ENCODE measurements around the gene RAPGEF2.

RAPGEF2 gene

GRCh38 chr4:159191989-159192388, 89.1 kb downstream of the RAPGEF2 start:
- in situ Hi-C loops (cut with MboI; ENCODE audit: low sequenced_read_pairs): loop anchor here (25.0 kb wide), 2 partner anchors 455 to 930 kb away; no protein-coding TSS in a partner anchor

GRCh38 chr4:159193046-159193620, 90.3 kb downstream of the RAPGEF2 start:
- in situ Hi-C loops (cut with MboI; ENCODE audit: low sequenced_read_pairs): loop anchor here (25.0 kb wide), 2 partner anchors 456 to 931 kb away; no protein-coding TSS in a partner anchor

- in situ Hi-C loops (cut with MboI; ENCODE audit: low sequenced_read_pairs): loop anchor here (25.0 kb wide), 2 partner anchors 458 to 933 kb away; no protein-coding TSS in a partner anchor
Observed at GRCh38 chr4:159195361-159195769, 92.5 kb downstream of the RAPGEF2 start.

- in situ Hi-C loops (cut with MboI; ENCODE audit: low sequenced_read_pairs): loop anchor here (25.0 kb wide), 2 partner anchors 460 to 935 kb away; no protein-coding TSS in a partner anchor
Observed at GRCh38 chr4:159197260-159197884, 94.5 kb downstream of the RAPGEF2 start.

- in situ Hi-C loops (cut with MboI; ENCODE audit: low sequenced_read_pairs): loop anchor here (25.0 kb wide), 2 partner anchors 461 to 936 kb away; no protein-coding TSS in a partner anchor
Observed at GRCh38 chr4:159197885-159198269, 95.0 kb downstream of the RAPGEF2 start.

GRCh38 chr4:159199826-159200225, 96.9 kb downstream of the RAPGEF2 start:
- in situ Hi-C loops (cut with MboI; ENCODE audit: low sequenced_read_pairs): loop anchor here (25.0 kb wide), 2 partner anchors 463 to 938 kb away; no protein-coding TSS in a partner anchor

GRCh38 chr4:159201168-159201567, 98.3 kb downstream of the RAPGEF2 start:
- in situ Hi-C loops (cut with MboI; ENCODE audit: low sequenced_read_pairs): no loop called here

- in situ Hi-C loops (cut with MboI; ENCODE audit: low sequenced_read_pairs): no loop called here
Observed at GRCh38 chr4:159204566-159204965, 101.7 kb downstream of the RAPGEF2 start.

- in situ Hi-C loops (cut with MboI; ENCODE audit: low sequenced_read_pairs): no loop called here
Observed at GRCh38 chr4:159205466-159205865, 102.6 kb downstream of the RAPGEF2 start.

GRCh38 chr4:159206427-159206871, 103.6 kb downstream of the RAPGEF2 start:
- in situ Hi-C loops (cut with MboI; ENCODE audit: low sequenced_read_pairs): no loop called here

GRCh38 chr4:159209249-159209648, 106.4 kb downstream of the RAPGEF2 start:
- in situ Hi-C loops (cut with MboI; ENCODE audit: low sequenced_read_pairs): no loop called here

GRCh38 chr4:159210975-159211374, 108.1 kb downstream of the RAPGEF2 start:
- in situ Hi-C loops (cut with MboI; ENCODE audit: low sequenced_read_pairs): no loop called here

- in situ Hi-C loops (cut with MboI; ENCODE audit: low sequenced_read_pairs): no loop called here
Observed at GRCh38 chr4:159212675-159213293, 109.9 kb downstream of the RAPGEF2 start.

GRCh38 chr4:159216834-159217233, 114.0 kb downstream of the RAPGEF2 start:
- in situ Hi-C loops (cut with MboI; ENCODE audit: low sequenced_read_pairs): no loop called here

GRCh38 chr4:159219862-159220261, 117.0 kb downstream of the RAPGEF2 start:
- in situ Hi-C loops (cut with MboI; ENCODE audit: low sequenced_read_pairs): no loop called here

- in situ Hi-C loops (cut with MboI; ENCODE audit: low sequenced_read_pairs): no loop called here
Observed at GRCh38 chr4:159220353-159220752, 117.5 kb downstream of the RAPGEF2 start.

GRCh38 chr4:159221280-159221679, 118.4 kb downstream of the RAPGEF2 start:
- in situ Hi-C loops (cut with MboI; ENCODE audit: low sequenced_read_pairs): no loop called here

GRCh38 chr4:159222043-159222552, 119.2 kb downstream of the RAPGEF2 start:
- in situ Hi-C loops (cut with MboI; ENCODE audit: low sequenced_read_pairs): no loop called here

GRCh38 chr4:159224408-159224807, 121.5 kb downstream of the RAPGEF2 start:
- in situ Hi-C loops (cut with MboI; ENCODE audit: low sequenced_read_pairs): no loop called here

- in situ Hi-C loops (cut with MboI; ENCODE audit: low sequenced_read_pairs): no loop called here
Observed at GRCh38 chr4:159227378-159227777, 124.5 kb downstream of the RAPGEF2 start.

- in situ Hi-C loops (cut with MboI; ENCODE audit: low sequenced_read_pairs): no loop called here
Observed at GRCh38 chr4:159227984-159228383, 125.1 kb downstream of the RAPGEF2 start.

- in situ Hi-C loops (cut with MboI; ENCODE audit: low sequenced_read_pairs): no loop called here
Observed at GRCh38 chr4:159229164-159229563, 126.3 kb downstream of the RAPGEF2 start.
